ENCODE measurements around the gene MATN3.

The MATN3 gene

DNA sequence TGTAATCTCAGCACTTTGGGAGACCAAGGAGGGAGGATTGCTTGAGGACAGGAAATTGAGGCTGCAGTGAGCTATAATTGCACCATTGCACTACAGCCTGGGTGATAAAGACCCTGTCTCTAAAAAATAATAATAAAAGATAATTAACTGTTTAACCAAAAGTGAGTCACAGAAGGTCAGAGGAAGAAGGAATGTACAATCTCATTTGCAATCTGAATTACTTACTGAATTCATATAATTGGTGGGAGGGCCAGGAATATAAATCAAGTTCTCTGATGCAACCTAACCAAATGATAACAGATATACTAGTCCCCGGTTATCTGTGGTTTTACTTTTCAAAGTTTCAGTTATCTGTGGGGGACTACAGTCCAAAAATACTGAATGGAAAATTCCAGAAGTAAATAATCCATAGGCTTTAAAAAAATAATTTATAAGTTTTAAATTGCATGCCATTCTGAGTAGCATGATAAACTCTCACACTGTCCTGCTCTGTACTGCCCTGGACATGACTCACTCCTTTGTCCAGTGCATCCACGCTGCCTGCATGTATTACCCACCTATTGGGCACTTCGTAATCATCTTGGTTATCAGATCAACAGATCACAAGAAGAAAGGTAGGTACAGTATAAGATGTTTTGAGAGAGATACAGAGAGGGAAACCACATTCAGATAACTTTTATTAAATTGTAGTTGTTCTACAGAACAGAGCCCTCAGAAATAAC is 12.8 kb upstream of the MATN3 start:
- Histone ChIP-seq H3K27ac (no peak overlapping the region), H3K4me3 (no peak overlapping the region), H3K36me3 (peaks cover 65% of the 10 kb centered on the region), H3K4me2 (no peak overlapping the region), H3K27me3 (no peaks in the 10 kb centered on the region), H3K9me3 (peaks cover 56% of the 10 kb centered on the region), H4K20me1 (0 out of 2 replicates have a peak, but pooled peaks cover 6% of the 10 kb centered on the region), H3K9ac (no peak overlapping the region), H3K4me1 (no peaks in the 10 kb centered on the region)
- no peak for TF ChIP-seq Cebpa-rat (IDR thresholded peaks at IDR 0.05)

DNA sequence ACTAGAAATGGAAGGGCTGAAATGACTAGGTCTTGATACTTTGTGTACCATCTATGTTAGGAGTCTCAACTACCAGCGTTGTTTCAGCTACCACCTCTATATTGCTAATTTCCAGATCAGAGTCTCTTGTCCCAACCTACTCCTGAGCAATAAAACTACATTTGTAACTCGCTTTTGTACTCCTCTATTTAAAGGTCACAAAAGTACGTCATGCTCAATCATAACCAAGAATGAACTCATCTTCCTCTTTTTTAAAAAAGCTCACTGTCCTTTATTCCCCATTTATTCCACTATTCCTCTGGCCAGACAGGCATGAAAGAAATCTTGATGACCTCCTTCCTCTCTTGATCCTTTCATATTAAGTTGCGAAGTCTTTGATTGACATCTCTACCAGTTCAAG is 11.2 kb upstream of the MATN3 start:
- Histone ChIP-seq H3K4me2 (no peak overlapping the region), H3K27ac (no peak overlapping the region), H3K4me3 (no peak overlapping the region), H3K4me1 (no peaks in the 10 kb centered on the region), H3K9ac (no peak overlapping the region), H3K9me3 (peaks cover 52% of the 10 kb centered on the region), H3K27me3 (no peaks in the 10 kb centered on the region), H3K36me3 (peaks cover 53% of the 10 kb centered on the region), H4K20me1 (no peaks in the 10 kb centered on the region)
- no peak for TF ChIP-seq Cebpa-rat (IDR thresholded peaks at IDR 0.05)

DNA sequence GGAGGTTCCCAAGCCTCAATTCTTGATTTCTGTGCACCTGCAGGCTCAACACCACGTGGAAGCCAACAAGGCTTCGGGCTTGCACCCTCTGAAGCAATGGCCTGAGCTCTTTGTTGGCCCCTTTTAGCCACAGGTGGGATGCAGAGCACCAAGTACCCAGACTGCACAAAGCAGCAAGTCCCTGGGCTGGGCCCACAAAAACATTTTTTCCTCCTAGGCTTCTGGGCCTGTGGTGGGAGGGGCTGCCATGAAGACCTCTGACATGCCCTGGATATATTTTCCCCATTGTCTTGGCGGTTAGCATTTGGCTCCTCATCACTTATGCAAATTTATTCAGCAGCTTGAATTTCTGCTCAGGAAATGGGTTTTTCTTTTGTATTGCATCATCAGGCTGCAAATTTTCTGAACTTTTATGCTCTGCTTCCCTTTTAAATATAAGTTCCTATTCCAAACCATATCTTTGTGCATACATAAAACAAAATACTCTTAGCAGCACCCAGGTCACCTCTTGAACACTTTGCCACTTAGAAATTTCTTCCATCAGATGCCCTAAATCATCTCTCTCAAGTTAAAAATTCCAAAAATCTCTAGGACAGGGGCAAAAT is 9.0 kb upstream of the MATN3 start:
- no peak overlapping the region for H3K4me3 ChIP-seq
- peaks cover 32% of the 10 kb centered on the region for H3K36me3 ChIP-seq
- no peak overlapping the region for H3K4me2 ChIP-seq
- no peak for TF ChIP-seq Cebpa-rat (IDR thresholded peaks at IDR 0.05)
- no peaks in the 10 kb centered on the region for H4K20me1 ChIP-seq
- H3K27ac ChIP-seq: no peak overlapping the region
- H3K27me3 ChIP-seq: no peaks in the 10 kb centered on the region
- H3K9ac ChIP-seq: no peak overlapping the region
- no peaks in the 10 kb centered on the region for H3K4me1 ChIP-seq
- H3K9me3 ChIP-seq: peaks cover 39% of the 10 kb centered on the region

DNA sequence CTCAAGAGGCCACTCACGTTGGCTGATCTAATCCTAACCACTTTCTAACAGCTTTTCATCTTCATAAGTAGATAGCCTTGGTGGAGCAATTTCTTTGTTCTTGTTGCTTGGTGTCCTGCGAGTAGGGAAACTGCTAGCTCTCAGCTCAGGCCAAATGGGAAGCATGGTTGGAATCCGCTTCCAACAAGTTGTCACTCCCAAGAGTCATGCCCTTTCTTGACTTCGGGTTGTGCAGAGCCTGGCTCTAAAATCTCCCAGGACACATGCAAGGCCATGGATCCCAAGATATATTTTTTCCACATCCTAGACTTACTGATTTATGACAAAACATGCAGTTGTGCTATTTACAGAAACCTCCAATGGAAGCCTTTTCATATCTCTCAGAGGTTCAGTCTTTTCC is 7.3 kb upstream of the MATN3 start:
- TF ChIP-seq Cebpa-rat (IDR thresholded peaks at IDR 0.05): no peak
- Histone ChIP-seq H3K9me3 (peaks cover 41% of the 10 kb centered on the region), H3K4me2 (no peak overlapping the region), H4K20me1 (no peaks in the 10 kb centered on the region), H3K4me3 (no peak overlapping the region), H3K36me3 (peaks cover 24% of the 10 kb centered on the region), H3K27me3 (peaks cover 3% of the 10 kb centered on the region), H3K27ac (no peak overlapping the region), H3K4me1 (no peaks in the 10 kb centered on the region), H3K9ac (no peak overlapping the region)

DNA sequence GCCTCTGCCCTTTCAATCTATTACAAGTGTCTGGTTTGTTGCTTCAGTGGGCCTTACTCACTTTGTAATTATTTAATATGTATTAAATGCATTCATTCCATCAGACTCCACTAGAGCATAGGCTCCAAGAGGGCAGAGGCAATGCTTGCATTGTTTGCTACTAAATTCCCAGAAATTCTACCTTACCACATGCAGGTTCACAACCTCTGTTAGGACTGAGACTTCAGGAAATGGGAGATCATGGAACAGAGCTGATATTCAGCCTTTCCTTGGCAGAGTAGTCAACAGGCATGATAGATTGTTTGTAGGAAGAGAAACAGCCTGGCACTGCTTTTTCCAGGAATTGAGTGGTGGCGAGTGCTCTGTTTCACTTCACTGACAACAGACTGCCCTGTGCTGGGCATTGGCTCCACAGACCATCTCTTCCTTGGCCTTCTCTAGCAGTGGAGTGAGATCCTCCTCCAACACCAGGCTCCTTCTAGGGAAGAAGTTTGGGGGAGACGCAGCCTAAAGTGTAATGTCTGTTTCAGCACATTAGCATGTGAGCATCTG is 6.2 kb upstream of the MATN3 start:
- Histone ChIP-seq H4K20me1 (no peaks in the 10 kb centered on the region), H3K27ac (no peak overlapping the region), H3K36me3 (peaks cover 24% of the 10 kb centered on the region), H3K27me3 (peaks cover 14% of the 10 kb centered on the region), H3K4me1 (no peaks in the 10 kb centered on the region), H3K9ac (no peak overlapping the region), H3K4me3 (no peak overlapping the region), H3K9me3 (peaks cover 52% of the 10 kb centered on the region), H3K4me2 (no peak overlapping the region)
- TF ChIP-seq Cebpa-rat (IDR thresholded peaks at IDR 0.05): no peak

DNA sequence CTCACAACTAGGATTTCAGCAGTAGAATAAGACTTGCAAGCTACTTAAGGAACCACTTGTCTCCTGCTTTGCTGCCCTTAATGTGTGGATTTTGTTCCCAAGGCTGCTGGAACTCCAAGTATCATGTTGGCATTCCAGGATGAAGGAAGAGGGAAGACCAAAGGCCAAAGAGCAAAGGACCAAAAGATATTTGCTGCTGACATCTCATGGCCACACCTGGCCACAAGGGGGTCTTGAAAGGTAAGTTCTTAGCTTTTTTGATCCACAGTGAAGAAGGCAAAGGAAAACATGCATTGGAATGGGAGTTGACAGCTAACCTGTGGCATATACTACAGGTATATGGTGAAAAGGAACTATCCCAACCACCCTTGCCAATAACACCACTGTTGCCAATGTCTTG is 3.9 kb upstream of the MATN3 start:
- H3K4me3 ChIP-seq: no peak overlapping the region
- H3K27ac ChIP-seq: no peak overlapping the region
- TF ChIP-seq Cebpa-rat (IDR thresholded peaks at IDR 0.05): no peak
- H3K4me1 ChIP-seq: peaks cover 15% of the 10 kb centered on the region
- H3K9ac ChIP-seq: no peak overlapping the region
- peaks cover 15% of the 10 kb centered on the region for H3K36me3 ChIP-seq
- H3K9me3 ChIP-seq: peaks cover 40% of the 10 kb centered on the region
- 0 out of 2 replicates have a peak, but pooled peaks cover 12% of the 10 kb centered on the region for H4K20me1 ChIP-seq
- no peak overlapping the region for H3K4me2 ChIP-seq
- peaks cover 37% of the 10 kb centered on the region for H3K27me3 ChIP-seq

DNA sequence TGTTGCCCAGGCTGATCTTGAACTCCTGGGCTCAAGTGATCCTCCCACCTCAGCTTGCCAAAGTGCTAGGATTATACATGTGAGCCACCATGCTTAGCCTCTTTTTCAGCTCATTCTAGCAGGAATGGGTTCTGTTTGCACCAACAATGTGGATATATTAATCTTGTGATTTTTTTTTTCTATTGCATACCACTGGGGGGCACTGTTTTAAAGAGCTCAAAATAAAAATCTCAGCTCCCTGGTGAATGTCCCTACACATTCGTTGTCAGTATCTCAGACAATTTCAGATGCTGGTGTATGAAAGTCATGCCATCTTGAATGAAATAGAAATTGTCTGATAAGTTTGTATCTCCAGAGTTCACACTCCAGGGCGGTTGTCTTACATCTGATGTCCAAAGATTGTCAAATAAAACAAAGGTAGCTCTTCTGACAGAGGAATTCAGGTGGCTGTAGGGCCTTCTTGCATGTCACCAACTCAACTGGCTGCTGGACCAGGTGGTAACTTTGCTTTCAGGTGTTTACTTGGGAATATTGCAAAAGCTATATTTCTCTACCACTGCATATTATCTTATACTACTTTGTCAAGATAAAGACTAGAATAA is 3.1 kb upstream of the MATN3 start:
- TF ChIP-seq Cebpa-rat (IDR thresholded peaks at IDR 0.05): no peak

DNA sequence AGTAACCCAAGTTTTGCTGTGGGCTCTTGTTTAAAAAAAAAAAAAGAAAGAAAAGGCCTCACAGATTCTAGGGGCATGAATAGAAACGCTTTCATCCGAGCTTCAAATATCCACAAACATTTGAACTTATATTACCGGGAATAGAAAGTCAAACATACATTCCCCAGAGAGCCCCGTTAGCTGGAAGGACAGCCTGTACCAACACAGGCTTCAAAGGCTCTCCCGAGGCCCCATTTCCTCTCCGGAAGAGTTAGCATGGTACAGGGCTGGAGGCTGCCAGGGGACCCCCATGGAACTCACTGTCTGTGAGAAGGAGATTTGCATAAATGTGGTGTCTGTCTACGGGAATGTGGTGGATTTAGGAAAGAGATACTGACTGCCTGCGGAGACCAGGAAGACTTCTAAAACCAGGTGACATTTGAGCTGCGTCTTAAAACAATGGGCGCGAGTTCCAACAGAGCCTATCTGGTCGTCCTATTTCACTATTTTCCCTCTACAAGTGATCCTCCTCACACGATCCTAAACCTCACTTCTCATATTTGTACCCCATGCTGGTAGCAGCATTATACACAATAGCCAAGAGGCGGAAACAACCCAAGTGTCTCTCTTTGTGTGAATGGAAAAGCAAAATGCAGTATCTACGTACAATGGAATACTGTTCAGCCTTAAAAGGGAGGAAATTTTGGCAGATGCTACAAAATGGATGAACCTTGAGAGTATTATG is 820 bp upstream of the MATN3 start:
- Histone ChIP-seq H3K36me3 (no peaks in the 10 kb centered on the region), H3K4me1 (peaks cover 15% of the 10 kb centered on the region), H3K4me2 (peak overlapping the region; percentile 79), H3K27me3 (peaks cover 50% of the 10 kb centered on the region), H4K20me1 (0 out of 2 replicates have a peak, but pooled peaks cover 12% of the 10 kb centered on the region), H3K4me3 (peak overlapping the region; percentile 61), H3K9ac (no peak overlapping the region), H3K27ac (no peak overlapping the region), H3K9me3 (peaks cover 19% of the 10 kb centered on the region)
- no peak for TF ChIP-seq Cebpa-rat (IDR thresholded peaks at IDR 0.05)

More for the DNA sequence above, 3.1 kb upstream of the MATN3 start:
- Histone ChIP-seq H3K4me3 (no peak overlapping the region), H3K4me1 (peaks cover 15% of the 10 kb centered on the region), H3K36me3 (peaks cover 7% of the 10 kb centered on the region), H3K27ac (no peak overlapping the region), H3K9ac (no peak overlapping the region), H3K9me3 (peaks cover 33% of the 10 kb centered on the region), H3K4me2 (no peak overlapping the region), H4K20me1 (0 out of 2 replicates have a peak, but pooled peaks cover 12% of the 10 kb centered on the region), H3K27me3 (peaks cover 45% of the 10 kb centered on the region)

DNA sequence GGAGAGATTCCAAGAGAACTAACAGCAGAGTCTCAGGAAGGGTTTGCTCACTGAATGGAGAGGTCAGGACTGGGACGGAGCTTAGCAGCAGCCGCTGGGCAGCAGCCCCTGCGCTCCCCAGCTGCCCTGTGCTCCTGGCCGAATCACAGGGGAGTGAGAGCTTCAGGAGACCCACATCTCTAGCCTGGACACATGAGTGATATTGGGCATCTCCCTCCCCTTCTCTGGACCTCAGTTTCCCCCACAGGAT is 511 bp downstream of the MATN3 start:
- Histone ChIP-seq H4K20me1 (0 out of 2 replicates have a peak, but pooled peaks cover 12% of the 10 kb centered on the region), H3K4me1 (peaks cover 15% of the 10 kb centered on the region), H3K9ac (no peak overlapping the region)

More for the DNA sequence above, 511 bp downstream of the MATN3 start:
- peaks cover 19% of the 10 kb centered on the region for H3K9me3 ChIP-seq
- no peak for TF ChIP-seq Cebpa-rat (IDR thresholded peaks at IDR 0.05)
- H3K27ac ChIP-seq: no peak overlapping the region
- H3K4me3 ChIP-seq: peak overlapping the region; percentile 61
- H3K36me3 ChIP-seq: no peaks in the 10 kb centered on the region
- H3K4me2 ChIP-seq: peak overlapping the region; percentile 79
- peaks cover 50% of the 10 kb centered on the region for H3K27me3 ChIP-seq

Measured in BLaER1 (cell line).